ENCODE results near the gene CELSR1.
"Not testable (repeated sequence)": the region's sequence is repeated elsewhere in the genome, so short reads cannot be mapped to it uniquely, and the experiment has no call there.

Gene CELSR1

GRCh38 chr22:46507451-46508425 lies 29.7 kb downstream of the CELSR1 start:
- in situ Hi-C loops (cut with MboI; ENCODE audit: low sequenced_read_pairs, unreplicated experiment): no loop called here
- TF ChIP-seq CTCF (IDR thresholded peaks at IDR 0.05; ENCODE audit: borderline replicate concordance, control extremely low read depth, extremely low read depth, insufficient read depth, missing control alignments): no peak

GRCh38 chr22:46504584-46504983 lies 32.8 kb downstream of the CELSR1 start:
- TF ChIP-seq CTCF (IDR thresholded peaks at IDR 0.05; ENCODE audit: borderline replicate concordance, control extremely low read depth, extremely low read depth, insufficient read depth, missing control alignments): no peak
- no peak for DNase-seq (ENCODE audit: low spot score)
- in situ Hi-C loops (cut with MboI; ENCODE audit: low sequenced_read_pairs, unreplicated experiment): no loop called here

More at GRCh38 chr22:46507451-46508425, 29.7 kb downstream of the CELSR1 start:
- no peak for DNase-seq (ENCODE audit: low spot score)

- DNase-seq (ENCODE audit: low spot score): no peak
- no peak for TF ChIP-seq CTCF (IDR thresholded peaks at IDR 0.05; ENCODE audit: borderline replicate concordance, control extremely low read depth, extremely low read depth, insufficient read depth, missing control alignments)
- in situ Hi-C loops (cut with MboI; ENCODE audit: low sequenced_read_pairs, unreplicated experiment): no loop called here
Observed at GRCh38 chr22:46502440-46503175, 34.8 kb downstream of the CELSR1 start.

GRCh38 chr22:46501701-46502100 lies 35.7 kb downstream of the CELSR1 start:
- no peak for DNase-seq (ENCODE audit: low spot score)
- in situ Hi-C loops (cut with MboI; ENCODE audit: low sequenced_read_pairs, unreplicated experiment): no loop called here
- TF ChIP-seq CTCF (IDR thresholded peaks at IDR 0.05; ENCODE audit: borderline replicate concordance, control extremely low read depth, extremely low read depth, insufficient read depth, missing control alignments): no peak

GRCh38 chr22:46501265-46501664 lies 36.2 kb downstream of the CELSR1 start:
- in situ Hi-C loops (cut with MboI; ENCODE audit: low sequenced_read_pairs, unreplicated experiment): not testable (repeated sequence)

GRCh38 chr22:46500201-46500600 lies 37.2 kb downstream of the CELSR1 start:
- no peak for DNase-seq (ENCODE audit: low spot score)
- in situ Hi-C loops (cut with MboI; ENCODE audit: low sequenced_read_pairs, unreplicated experiment): no loop called here
- no peak for TF ChIP-seq CTCF (IDR thresholded peaks at IDR 0.05; ENCODE audit: borderline replicate concordance, control extremely low read depth, extremely low read depth, insufficient read depth, missing control alignments)

More at GRCh38 chr22:46501265-46501664, 36.2 kb downstream of the CELSR1 start:
- DNase-seq (ENCODE audit: low spot score): not testable (repeated sequence)

- no peak for TF ChIP-seq CTCF (IDR thresholded peaks at IDR 0.05; ENCODE audit: borderline replicate concordance, control extremely low read depth, extremely low read depth, insufficient read depth, missing control alignments)
- DNase-seq (ENCODE audit: low spot score): no peak
- in situ Hi-C loops (cut with MboI; ENCODE audit: low sequenced_read_pairs, unreplicated experiment): no loop called here
Observed at GRCh38 chr22:46499805-46500189, 37.6 kb downstream of the CELSR1 start.
